CD4-positive, alpha-beta T cell treated with Interferon gamma for 1 hour (primary cell): ENCODE measurements around the gene ANKRD40.

ENCODE experiments used
- DNase-seq: peaks from one replicate; pipeline ENCODE4 v3.0.0-alpha.2; 2020

The ANKRD40 gene

DNA sequence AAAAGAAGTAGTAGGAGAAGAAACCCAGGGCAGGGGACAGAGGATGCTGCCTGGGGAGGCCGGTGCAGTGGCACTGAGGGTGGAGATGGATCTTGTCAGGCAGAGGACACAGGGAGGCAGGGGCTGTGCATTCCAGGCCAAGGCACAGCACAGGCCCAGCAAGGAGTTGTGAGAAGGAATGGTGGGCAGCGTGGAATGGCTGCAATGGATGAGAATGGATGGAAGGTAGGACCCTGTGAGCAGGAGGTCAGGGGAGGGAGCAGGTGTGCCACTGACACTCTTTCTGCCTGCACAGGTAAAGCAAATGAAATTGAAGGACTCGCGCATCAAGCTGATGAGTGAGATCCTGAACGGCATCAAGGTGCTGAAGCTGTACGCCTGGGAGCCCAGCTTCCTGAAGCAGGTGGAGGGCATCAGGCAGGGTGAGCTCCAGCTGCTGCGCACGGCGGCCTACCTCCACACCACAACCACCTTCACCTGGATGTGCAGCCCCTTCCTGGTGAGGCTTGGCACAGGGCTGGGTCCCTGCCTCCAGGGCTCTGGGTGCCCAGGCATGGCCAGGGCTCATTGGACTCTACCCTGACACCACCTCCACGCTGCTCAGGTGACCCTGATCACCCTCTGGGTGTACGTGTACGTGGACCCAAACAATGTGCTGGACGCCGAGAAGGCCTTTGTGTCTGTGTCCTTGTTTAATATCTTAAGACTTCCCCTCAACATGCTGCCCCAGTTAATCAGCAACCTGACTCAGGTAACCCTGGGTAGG is 40.3 kb downstream of the ANKRD40 start:
- DNase-seq = no peak

DNA sequence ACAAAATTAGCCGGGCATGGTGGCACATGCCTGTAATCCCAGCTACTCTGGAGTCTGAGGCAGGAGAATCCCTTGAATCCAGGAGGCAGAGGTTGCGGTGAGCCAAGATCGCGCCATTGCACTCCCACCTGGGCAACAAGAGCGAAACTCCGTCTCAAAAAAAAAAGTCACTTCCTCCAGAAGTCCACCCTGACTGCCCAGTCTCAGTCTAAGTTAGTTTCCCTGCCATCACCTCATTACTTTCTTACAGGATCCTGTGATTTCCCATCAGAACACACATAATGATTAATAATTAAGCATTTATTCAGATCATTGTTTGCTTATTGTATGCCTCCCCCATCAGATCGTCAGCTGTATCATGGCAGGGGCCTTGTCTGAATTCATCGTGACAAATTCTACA is 41.4 kb downstream of the ANKRD40 start:
- DNase-seq = no peak

DNA sequence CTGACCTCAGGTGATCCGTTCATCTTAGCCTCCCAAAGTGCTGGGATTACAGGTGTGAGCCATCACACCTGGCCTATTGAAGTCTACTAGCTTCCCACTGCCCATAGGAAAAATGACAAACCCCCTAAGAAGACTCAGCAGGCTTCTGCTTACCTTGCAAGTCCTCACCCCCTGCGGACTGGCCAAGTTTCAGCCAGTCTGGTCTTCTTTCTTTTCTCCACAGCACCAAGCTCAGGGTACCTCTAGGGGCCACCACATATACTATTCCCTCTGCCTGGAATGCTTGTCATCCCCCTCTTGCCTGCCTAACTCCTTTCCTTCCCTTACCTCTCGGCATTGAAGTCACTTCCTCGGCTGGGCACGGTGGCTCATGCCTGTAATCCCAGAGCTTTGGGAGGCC is 41.9 kb downstream of the ANKRD40 start:
- no peak for DNase-seq

DNA sequence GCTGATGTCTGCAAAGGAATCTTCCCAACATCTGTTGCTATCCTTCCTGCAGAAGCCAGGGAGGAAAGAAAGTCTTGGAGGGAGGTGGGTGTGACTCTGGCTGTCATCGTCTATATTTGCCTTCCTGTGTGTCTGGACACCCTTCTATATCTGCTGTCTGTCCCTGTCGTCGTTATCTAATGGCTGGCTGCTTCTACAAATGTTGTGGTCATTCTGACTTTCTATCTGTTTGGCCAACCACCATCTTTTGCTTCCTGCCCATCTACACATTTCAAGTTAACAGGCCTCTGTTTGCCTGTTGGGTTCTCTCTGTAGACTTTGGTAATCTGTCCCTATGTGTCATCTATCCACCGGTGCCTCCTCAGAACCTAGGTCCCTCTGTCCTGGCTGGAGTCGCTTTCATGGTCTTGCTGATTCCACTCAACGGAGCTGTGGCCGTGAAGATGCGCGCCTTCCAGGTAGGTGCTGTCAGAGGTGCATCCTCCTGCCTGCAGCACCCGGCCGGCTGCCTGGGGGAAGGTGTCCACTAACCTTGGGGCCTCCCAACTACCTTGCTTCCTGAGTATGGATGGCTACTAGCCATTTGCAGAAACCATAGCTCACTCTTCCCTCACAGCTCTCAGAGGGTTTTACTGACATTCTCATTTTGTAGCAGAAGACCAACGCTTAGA is 42.8 kb downstream of the ANKRD40 start:
- DNase-seq = no peak

DNA sequence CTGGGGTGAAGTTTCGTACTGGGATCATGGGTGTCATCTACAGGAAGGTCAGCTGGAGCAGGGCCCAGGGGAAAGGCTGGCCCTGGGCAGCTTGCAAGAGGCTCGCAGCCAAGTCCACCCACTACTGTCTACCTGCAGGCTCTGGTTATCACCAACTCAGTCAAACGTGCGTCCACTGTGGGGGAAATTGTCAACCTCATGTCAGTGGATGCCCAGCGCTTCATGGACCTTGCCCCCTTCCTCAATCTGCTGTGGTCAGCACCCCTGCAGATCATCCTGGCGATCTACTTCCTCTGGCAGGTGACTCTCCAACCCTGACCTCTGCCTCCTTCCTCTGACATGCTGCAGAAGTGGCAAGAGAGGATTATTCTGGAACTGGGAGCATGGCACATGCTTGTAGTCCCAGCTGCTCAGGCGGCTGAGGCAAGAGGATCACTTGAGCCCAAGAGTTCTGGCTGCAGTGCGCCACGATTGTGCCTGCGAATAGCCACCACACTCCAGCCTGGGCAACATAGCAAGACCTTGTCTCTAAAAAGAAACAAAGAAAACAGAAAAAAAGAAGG is 43.8 kb downstream of the ANKRD40 start:
- no peak for DNase-seq

DNA sequence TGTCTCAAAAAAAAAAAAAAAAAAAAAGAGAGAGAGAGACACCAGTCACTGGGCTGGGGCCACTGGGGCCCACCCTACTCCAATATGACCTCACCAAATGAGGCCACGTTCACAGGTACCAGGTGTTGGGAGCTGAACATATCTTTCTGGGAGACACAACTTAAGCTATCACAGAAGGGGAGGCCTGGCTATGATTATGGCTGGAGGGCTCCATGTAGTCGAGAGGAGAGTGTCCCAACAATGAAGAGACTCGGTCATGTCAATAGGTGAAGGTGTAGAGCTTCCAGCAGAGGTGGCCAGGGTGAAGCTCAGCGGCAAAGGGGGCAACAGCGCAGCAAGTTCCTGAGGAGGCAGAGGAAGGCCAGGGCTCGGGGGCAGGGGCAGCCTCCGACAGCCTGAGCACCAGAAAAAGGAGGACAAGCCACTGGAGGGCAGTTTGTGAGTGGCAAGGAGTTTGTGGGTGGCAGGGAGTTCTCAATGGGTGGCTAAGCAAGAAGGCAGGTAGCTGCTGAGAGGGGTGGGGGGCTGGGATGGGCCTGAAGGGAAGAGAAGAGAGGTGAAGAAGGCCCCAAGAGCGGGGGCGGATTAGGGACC is 45.0 kb downstream of the ANKRD40 start:
- no peak for DNase-seq

DNA sequence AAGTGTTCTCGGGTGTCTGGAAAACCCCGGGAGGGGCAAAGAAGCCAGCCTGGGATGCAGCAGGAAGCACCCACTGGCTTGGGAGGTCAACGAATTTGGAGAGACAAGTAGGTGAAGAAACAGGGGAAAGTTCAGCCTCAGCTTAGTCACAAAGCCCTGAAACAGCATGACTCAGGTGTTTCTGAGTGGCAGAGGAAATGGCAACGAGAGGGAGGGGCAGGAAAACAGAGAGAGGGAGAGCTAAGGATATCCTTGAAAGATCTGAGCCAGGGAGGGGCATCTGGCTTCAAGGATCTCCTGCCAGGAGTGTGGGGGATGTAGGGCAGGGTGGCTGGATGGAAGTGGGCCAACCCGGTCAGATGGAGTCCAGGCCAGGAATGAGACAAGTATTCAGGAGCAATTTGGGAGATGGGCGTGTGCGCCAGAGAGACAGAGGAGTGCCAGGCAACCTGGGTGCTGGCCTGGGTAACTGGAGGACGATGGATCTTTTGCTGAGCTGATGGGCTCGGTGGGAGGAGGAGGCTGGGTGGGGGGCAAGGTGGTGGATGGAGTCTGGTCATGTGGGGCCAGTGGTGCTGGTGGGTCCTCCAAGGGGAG is 45.8 kb downstream of the ANKRD40 start:
- DNase-seq = peak; percentile 41

DNA sequence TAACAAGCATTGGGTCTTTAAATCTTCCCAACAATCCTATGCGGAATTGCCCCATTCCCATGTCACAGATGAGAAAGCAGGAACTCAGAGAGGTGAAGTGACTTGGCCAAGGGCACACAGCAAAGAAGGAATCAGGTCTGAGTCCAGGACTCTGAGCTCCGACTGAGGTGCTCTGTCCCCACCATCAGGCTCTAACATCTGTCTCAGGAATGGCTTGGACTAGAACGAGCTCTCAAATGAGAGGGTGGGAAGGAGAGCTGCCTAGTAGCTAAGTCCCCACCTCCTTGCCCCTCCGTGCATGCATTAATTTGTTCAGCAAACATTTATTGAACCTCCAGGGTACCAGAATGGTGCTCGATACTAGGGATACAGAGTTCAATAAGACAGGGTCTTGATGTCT is 46.4 kb downstream of the ANKRD40 start:
- DNase-seq = no peak

DNA sequence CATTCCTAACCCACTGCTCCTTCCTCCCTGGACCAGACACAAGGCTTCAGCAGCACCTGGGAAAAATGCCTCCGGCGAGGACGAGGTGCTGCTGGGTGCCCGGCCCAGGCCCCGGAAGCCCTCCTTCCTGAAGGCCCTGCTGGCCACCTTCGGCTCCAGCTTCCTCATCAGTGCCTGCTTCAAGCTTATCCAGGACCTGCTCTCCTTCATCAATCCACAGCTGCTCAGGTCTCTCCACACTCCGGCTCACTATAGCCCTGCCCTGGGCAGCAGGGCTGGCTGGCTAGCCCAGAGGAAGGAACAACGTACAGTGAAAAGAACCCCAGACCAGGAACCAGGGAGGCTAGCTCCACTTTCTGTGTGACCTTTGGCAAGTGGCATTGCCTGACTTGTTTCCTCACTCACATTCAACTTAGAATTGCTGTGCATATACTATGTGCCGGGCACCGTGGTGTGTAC is 46.8 kb downstream of the ANKRD40 start:
- no peak for DNase-seq

DNA sequence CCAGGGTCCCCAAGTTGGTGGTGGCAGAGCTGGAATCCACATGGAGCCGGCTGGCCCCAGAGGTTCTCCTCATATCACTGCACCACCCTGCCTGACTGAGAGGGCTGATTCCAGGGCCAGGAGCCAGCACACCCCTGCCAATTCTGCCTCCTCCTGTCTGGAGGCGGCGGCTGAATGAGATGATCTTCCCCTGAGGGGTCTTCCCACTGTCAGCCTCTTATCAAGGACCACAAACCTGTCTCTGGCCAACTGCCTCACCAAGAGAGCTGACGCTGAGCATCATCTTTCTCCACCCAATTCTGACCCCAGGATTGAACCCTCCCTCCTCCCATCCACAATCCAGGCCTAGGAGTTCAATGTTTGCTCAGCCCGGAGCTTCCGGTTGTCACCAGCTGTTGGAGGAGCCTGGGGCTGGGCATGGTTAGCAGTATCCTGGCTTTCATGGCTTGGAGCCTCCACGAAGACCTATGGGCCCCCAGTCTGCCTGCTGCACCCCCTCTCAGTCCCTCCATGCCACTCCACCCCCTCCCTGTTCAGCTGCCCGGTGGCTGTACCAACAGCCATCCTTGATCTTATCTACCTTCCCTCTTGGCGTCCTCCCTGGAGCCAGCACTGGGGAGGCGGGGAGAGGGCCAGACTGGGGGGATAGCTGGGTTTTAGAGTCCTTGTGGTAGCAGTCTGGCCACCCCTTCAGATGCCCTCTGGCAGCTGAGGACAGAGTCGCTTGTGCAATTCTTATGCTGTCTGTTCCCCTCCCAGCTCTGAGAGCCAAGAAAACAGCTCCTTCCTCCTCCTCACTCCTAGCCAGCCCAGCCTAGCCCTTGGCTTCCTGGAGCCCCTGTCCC is 47.5 kb downstream of the ANKRD40 start:
- no peak for DNase-seq

DNA sequence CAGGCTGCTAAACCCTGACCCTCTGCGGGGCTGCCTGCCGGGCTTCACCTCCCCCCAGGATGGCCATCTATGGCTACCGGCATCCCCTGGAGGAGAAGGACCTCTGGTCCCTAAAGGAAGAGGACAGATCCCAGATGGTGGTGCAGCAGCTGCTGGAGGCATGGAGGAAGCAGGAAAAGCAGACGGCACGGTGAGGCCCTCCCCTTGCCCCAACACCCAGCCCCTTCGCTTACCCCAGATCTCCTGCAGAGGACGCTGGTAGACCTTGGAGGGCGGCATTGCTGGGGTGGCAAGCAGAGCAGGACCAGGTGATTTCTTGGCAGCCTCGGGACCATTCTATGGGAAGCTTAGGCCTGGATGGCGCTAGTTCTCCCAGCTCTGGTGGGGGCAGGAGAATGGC is 48.5 kb downstream of the ANKRD40 start:
- DNase-seq = no peak

DNA sequence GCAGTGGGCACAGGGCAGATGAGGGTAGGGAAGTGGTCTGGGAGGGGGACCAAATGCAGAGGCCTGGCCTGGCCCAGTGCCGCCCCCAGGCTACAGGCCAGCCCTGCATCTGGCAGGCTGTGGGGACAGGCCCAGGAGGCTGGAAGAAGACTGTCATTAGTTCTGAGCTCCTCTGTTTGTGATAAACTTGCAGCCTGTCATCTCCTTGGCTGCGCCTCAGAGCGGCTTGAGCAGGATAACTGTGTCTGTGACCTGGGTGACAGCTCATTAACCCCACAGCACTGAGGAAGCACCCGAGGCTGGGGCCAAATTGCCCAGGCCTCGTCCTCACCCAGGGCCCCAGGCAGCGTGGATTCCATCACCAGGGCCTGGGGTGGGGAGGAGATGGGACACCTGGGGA is 49.1 kb downstream of the ANKRD40 start:
- DNase-seq = no peak

DNA sequence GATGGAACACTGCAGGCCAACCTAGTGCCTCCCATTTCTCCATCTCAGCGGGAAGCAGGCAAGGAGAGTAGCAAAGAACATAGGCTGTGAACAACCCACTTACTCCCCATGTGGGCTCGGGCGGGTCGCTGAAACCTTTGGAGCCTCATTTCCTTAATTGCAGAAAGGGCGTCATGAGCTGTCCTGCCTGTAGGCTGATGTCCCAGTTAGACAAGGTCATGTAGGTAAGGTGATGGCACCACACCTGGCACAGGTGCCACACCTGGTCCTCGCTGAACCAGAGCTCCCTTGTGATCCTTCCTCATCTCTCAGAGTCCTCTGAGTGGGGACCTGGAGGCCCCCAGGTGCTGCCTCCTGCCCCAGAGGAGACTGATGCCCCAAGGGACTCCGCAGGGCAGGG is 50.1 kb downstream of the ANKRD40 start:
- DNase-seq = no peak

DNA sequence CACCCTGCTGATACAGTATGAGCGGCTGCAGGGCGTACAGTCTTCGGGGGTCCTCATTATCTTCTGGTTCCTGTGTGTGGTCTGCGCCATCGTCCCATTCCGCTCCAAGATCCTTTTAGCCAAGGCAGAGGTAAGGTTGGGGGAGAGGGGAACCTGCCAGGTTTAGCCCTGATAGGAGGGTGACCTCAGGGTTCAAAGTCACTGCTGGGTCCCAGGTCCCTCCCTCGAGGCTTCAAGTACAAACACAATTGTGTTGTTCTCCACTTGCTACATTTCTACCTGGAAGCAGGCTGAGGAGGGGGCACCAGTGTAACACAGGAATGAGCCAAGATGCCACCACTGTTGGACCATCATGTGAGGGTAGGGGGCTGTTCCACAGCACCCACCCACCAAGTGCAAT is 50.7 kb downstream of the ANKRD40 start:
- no peak for DNase-seq

DNA sequence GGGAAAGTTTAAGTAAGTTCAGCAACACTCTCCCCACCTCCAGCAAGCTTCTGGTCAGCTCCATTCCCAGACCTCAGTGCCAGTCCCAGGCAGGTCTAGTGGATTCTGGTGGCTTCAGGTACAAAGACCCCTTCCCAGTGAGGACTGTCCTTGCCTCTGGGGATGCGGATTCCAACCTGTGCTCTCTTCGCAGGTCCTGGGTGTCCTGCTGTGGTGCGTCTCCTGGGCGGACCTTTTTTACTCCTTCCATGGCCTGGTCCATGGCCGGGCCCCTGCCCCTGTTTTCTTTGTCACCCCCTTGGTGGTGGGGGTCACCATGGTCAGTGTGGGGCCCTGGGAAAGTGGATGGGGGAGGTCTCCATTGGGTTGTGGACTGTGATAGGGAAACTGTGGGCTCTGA is 51.2 kb downstream of the ANKRD40 start:
- no peak for DNase-seq

DNA sequence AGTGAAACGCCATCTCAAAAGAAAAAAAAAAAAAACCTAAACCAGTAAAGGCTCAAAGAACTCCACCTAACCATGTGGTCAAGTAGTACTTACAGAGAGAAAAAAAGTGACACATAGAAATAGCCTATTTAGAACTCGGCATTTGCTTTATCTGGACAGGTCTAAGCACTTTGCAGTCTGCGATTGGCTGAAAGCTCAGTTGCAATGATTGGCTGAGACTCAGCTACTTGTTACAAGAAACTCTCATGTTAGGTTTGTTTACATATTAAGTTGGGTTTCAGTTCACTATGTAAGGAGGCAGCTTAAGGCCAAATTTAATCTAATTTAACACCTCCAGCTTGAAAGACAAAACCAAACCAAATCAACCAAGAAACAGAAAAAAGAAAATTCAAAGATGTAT is 54.0 kb downstream of the ANKRD40 start:
- DNase-seq = no peak

DNA sequence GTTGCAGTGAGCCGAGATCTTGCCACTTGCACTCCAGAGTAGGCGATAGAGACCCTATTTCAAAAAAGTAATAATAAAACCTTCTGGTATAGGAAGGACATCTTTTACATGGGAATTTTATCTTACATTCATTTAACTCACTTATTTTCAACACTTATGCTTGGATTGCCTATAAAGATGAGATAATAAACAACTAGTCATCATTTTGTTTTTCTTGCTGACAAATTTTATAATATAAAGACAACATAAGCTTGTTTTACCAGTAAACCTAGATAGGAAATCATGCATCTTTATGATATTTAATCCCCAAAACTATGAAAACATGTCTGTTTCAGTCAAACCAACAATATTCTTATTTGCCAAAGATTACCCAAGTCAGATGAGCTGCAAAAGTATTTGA is 56.1 kb downstream of the ANKRD40 start:
- DNase-seq = no peak

DNA sequence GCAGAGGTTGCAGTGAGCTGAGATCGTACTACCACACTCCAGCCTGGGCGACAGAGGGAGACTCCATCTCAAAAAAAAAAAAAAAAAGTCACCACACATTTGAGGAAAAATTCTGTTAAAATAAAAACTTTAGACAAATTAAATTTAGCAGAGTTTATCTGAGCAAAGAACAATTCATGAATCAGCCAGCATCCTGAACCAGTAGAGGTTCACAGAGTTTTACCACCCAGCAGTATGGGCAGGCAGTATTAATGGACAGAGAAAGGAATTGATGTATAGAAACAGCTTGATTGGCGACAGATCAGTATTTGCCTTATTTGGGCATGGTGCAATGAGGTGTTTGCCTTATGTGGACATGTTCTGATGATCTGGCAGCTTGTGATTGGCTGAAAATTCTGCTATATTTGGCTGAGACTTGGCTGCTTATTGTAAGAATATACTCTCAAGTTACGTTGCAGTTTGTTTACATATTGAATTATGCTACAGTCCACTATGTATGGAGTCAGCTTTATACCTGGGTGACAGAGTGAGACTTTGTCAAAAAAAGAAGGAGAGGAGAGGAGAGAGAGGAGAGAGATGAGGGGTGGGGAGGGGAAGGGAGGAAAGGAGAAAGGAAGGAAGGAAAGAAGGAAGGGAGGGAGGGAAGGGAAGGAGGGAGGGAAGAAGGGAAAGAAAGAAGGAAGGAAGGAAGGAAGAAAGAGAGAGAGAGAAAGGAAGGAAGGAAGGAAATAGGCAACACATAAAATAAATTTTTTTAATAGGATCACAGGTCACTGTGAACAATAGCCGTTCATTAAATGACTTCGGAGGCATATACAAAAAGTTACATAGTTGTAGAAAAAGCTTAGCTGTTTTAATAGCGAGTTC is 58.4 kb downstream of the ANKRD40 start:
- DNase-seq = no peak

DNA sequence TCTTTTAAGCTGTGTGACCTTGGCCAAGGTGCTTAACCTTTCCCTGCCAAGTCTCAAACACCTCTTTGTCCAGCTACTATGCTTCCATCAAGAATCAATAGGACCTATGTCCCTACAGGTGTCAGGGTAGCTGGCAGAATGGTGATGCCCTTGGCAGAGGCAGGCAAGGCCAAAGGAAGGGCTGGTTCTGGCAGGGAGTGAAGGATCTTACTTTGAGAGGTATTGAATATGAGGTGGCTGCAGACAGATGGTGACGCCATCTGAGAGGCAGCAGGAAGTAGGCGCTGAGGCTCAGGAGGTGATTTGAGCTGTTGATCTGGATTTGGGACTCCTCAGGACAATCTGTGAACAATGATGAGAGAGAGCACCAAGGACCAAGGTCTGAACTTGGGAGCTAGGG is 60.5 kb downstream of the ANKRD40 start:
- no peak for DNase-seq

DNA sequence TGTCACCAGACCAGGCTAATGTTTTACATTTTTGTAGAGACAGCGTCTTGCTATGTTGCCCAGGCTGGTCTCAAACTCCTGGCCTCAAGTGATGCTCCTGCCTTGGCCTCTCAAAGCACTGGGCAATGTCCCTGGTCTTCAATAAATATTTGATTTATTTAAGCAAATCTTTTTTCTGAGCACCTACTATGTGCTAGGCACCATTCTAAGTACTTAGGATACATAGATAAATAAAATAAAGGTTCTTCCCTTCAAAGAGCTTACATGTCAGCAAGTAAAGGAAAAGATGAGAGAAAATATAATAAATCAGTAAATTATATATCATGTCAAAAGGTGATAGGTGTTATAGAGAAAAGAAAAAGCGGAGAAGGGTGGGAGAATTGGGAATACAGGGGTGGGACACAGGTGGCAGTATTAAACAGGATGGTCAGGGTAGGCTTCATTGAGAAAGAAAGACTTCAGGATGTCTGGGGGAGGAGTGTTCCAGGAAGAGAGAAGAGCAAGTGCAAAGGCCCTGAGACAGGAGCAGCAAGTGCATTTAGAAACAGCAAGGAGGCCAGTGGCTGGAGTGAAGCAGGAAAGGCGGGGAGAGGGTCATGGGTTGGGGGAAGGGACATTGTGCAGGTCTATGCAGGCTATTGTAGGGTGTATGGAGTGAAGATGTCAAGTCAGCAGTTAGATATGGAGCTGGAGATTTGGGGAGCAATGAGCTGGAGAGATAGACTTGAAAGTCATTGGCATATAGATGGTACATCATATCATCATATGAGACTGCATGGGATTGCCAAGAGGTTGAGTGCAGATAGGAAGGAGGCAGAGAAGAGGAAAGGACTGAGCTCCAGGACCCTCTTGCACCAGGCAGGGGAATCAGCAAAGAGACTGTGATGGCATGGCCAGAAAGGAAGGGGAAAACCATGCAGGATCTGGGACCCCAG is 61.7 kb downstream of the ANKRD40 start:
- no peak for DNase-seq
